Colonic mucosa (tissue), 4 donors: Measurements from ENCODE around the gene MPP1. TPM values are rescaled to one million over a fixed set of nuclear protein-coding genes. Genes with fewer than 3 reads are reported as not detected.
"Not testable (repeated sequence)": the region's sequence is repeated elsewhere in the genome, so short reads cannot be mapped to it uniquely, and the experiment has no call there.

Source experiments
- DNase-seq: peaks from one replicate; pipeline ENCODE4 v3.0.0-alpha.2; 2020
- H3K27ac ChIP-seq: fragments of 200-600 bp; one replicate; pipeline ENCODE4 v1.8.0; 2021
- H3K27me3 ChIP-seq: fragments of 200-600 bp; one replicate; pipeline ENCODE4 v1.8.0; 2021
- H3K36me3 ChIP-seq: fragments of 200-600 bp; one replicate; pipeline ENCODE4 v1.8.0; 2021
- H3K4me1 ChIP-seq: fragments of 200-600 bp; one replicate; pipeline ENCODE4 v1.8.0; 2021; ENCODE audit warnings: mild to moderate bottlenecking
- H3K4me3 ChIP-seq: fragments of 200-600 bp; one replicate; pipeline ENCODE4 v1.8.0; 2021
- H3K9ac ChIP-seq, 2 donors: one replicate each; pipeline ENCODE4 v1.7.0; 2013; ENCODE audit warnings: control low read depth in 2 of 2, low read depth in 2 of 2, low read length in 2 of 2
- H3K9me3 ChIP-seq: fragments of 200-600 bp; one replicate; pipeline ENCODE4 v1.8.0; 2021
- intact Hi-C: fragments of 100-400 bp; cut with DNase I; formaldehyde crosslinking; loops from one replicate; pipeline ENCODE4 v1.14.1; 2022
- total RNA-seq, 2 donors: library from RNA; stranded (reverse); fragmentation: NEBNext Ultra II Directional in 1 of 2; extraction: Animal tissue kit (Norgen Biotek cat#: 25700) in 1 of 2; gene quantifications; one replicate each; pipeline ENCODE4 v1.2.1, GENCODE V29; 2021
- TF ChIP-seq, protein P1 (sequence below): fragments of 200-600 bp; IDR thresholded peaks from one replicate; pipeline ENCODE4 v1.8.0; 2022; ENCODE audit warnings: antibody characterized with exemption, mild to moderate bottlenecking
- donor health status: healthy.
- donor health status: DM: no; HTN: no; CAD: no.
- donor health status: DM: no; HTN: no; CAD: no.

Gene MPP1
- total RNA-seq, 2 donors from 2014 or later = 13.0 to 24.3 TPM

DNA sequence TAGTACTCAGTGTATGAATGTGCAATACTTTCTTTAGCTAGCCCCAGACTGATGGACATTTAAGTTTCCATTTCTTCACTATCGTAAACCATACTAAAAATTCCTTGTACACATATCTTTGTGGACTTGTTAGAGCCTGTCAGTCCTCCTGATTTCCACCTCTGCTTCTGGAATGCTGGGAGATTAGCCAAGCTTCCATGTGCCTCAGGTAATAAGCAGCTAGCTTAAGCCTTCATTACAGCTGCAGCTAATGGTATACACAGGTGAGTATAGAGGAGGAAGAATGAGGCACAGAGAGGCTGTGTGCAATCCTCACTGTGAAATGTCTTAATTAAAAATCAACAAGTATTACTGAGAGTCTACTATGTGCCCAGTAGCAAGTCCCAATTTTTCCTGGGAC lies 19.4 kb upstream of the MPP1 start:
- no peak overlapping the region for H3K27ac ChIP-seq
- no peak overlapping the region for H3K9ac ChIP-seq
- intact Hi-C loops = no loop called here
- no peaks in the 10 kb centered on the region for H3K27me3 ChIP-seq
- H3K4me3 ChIP-seq = no peak overlapping the region
- no peak for DNase-seq
- no peaks in the 10 kb centered on the region for H3K9me3 ChIP-seq
- TF ChIP-seq, protein P1, sequence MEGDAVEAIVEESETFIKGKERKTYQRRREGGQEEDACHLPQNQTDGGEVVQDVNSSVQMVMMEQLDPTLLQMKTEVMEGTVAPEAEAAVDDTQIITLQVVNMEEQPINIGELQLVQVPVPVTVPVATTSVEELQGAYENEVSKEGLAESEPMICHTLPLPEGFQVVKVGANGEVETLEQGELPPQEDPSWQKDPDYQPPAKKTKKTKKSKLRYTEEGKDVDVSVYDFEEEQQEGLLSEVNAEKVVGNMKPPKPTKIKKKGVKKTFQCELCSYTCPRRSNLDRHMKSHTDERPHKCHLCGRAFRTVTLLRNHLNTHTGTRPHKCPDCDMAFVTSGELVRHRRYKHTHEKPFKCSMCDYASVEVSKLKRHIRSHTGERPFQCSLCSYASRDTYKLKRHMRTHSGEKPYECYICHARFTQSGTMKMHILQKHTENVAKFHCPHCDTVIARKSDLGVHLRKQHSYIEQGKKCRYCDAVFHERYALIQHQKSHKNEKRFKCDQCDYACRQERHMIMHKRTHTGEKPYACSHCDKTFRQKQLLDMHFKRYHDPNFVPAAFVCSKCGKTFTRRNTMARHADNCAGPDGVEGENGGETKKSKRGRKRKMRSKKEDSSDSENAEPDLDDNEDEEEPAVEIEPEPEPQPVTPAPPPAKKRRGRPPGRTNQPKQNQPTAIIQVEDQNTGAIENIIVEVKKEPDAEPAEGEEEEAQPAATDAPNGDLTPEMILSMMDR = no peak
- H3K36me3 ChIP-seq = no peaks in the 10 kb centered on the region
- H3K4me1 ChIP-seq = no peaks in the 10 kb centered on the region

DNA sequence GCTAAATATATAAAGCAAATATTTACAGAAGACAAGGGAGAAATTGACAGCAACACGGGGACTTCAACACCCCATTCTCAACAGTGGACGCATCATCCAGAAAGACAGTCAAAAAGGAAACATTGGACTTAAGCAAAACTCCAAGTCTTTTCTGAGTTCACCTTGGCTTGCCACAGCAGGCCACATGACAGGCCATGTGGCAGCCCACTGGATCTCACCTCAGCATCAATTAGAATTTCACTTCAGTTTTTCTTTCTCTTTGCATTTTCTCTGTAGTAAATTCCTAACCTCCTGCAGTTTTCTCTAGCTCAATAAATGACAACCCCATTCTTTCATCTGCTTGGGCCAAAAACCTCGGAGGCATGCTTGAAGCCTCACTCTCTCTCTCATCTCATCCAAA lies 16.7 kb upstream of the MPP1 start:
- no peak overlapping the region for H3K27ac ChIP-seq
- no peaks in the 10 kb centered on the region for H3K36me3 ChIP-seq
- no peaks in the 10 kb centered on the region for H3K4me1 ChIP-seq
- no peak for DNase-seq
- TF ChIP-seq, protein P1 = no peak
- intact Hi-C loops = no loop called here
- no peak overlapping the region for H3K9ac ChIP-seq
- no peaks in the 10 kb centered on the region for H3K9me3 ChIP-seq
- H3K4me3 ChIP-seq = no peak overlapping the region
- H3K27me3 ChIP-seq = no peaks in the 10 kb centered on the region

DNA sequence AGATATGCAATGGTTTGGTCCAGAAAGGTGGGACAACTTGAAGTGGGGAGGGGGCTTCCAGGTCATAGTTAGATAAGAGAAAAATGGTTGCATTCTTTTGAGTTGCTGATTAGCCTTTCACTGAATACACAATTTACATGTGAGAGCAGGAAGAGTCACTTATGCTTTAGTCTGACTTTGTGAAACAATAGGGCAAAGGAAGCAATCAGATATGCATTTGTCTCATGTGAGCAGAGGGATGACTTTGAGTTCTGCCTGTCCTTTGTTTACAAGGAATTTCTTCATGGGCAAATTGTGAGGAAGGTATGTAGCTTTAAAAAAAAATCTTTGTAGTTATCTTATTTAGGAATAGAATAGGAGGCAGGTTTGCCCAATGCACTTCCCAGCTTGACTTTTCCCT lies 16.2 kb upstream of the MPP1 start:
- H3K4me3 ChIP-seq = no peak overlapping the region
- no peak overlapping the region for H3K9ac ChIP-seq
- no peaks in the 10 kb centered on the region for H3K4me1 ChIP-seq
- H3K27ac ChIP-seq = no peak overlapping the region
- DNase-seq = no peak
- TF ChIP-seq, protein P1 = no peak
- intact Hi-C loops = no loop called here
- H3K36me3 ChIP-seq = no peaks in the 10 kb centered on the region
- H3K9me3 ChIP-seq = no peaks in the 10 kb centered on the region
- no peaks in the 10 kb centered on the region for H3K27me3 ChIP-seq

DNA sequence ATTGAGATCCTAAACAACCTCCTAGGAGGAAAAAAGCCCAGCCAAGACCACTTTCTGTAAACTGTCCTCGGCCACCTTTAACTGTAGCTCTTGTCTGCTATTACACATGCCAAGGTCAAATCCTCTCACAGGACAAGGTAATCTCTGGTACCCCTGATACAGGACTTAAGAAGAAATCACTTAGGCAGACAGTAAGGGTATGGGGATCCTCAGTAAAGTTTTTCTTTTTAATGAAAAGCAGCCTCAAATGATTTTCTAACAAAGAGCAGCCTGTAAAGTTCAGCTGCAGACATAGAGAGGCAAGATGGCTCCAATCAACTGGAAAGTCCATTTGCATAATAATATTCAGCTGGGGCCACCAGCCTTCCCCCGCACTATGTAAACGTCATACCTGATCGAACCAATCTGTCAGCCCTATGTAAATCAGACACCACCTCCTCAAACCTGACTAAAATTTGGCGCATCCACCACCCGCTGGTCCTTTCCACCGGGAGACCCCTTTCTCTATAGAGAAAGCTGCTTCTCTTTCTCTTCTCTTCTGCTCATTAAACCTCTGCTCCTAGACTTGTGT lies 14.6 kb upstream of the MPP1 start:
- intact Hi-C loops = no loop called here
- no peak overlapping the region for H3K9ac ChIP-seq
- H3K4me1 ChIP-seq = no peaks in the 10 kb centered on the region
- TF ChIP-seq, protein P1 = no peak
- no peaks in the 10 kb centered on the region for H3K27me3 ChIP-seq
- no peak overlapping the region for H3K4me3 ChIP-seq
- H3K36me3 ChIP-seq = no peaks in the 10 kb centered on the region
- no peak for DNase-seq
- no peak overlapping the region for H3K27ac ChIP-seq
- no peaks in the 10 kb centered on the region for H3K9me3 ChIP-seq

DNA sequence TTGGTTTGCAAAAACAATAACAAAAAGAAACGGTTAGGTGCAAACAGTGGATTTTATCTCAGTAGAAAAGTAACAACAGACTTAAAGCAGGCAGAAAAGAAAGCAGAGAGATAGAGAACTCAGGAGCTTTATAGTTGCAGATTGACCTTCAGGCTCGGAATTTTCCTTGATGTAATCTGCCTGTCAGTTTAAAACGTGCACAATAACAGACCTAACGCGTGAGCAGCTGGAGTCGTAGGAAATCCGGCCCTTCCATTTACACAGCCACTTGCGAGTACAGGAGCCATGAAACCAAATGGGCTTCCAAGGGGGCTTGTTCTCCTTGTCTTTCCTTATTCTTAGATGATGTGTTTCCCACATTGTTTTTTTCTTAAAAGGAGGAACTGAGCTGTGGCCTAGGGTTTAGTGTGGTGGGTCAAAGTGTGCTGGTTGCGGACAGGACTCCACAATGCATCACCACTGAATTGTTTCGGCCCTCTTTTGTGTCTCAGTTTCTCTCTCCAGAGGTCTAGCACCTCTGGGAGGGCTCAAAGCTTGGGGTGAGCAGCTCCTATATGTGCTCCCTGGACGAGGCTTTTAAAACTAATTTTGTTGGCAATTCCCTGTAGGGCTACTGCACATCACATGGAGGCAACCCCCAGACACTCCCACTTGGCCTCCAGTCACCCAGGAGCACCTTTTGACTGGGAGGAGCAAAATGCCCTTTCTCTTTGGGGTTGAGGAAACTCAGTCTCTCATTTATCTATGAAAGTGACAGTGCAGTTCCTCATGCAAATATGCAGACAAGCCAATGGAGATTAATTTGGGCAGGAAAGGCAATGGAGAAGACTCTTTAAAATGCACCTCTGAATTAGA lies 13.9 kb upstream of the MPP1 start:
- Histone ChIP-seq H3K36me3 (no peaks in the 10 kb centered on the region), H3K4me1 (no peaks in the 10 kb centered on the region), H3K9me3 (no peaks in the 10 kb centered on the region), H3K27me3 (no peaks in the 10 kb centered on the region), H3K9ac (no peak overlapping the region), H3K27ac (no peak overlapping the region), H3K4me3 (no peak overlapping the region)
- DNase-seq = no peak
- intact Hi-C loops = no loop called here
- TF ChIP-seq, protein P1 = no peak

DNA sequence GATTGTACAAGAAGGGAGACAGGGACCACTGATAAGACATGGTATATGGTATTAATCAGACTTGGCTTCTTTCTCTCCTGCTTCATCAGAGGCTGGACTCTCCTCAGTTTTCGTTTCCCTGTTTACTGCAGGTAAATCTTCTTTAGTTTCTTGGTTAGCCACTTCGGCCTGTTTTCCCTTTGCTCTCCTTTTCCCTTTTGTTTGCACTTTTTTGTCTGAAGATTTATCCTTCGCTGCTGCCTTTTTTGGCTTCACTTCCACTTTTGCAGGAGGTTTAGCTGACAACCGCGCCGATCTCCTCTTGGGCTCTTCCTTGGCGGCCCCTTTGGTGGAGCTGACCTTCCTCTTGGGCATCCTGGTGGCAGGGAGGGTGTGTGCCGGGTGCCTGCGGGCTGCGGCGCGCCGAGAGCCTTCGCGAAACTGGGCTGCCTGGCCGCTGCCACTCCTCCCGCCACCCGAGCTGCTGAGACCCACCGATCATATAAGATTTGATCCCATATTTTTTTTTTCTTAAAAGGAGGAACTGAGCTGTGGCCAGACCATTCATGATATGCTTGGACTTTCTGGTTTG lies 11.8 kb upstream of the MPP1 start:
- H3K9me3 ChIP-seq, H3K9ac ChIP-seq, intact Hi-C loops, DNase-seq, H3K27me3 ChIP-seq, H3K4me3 ChIP-seq, H3K27ac ChIP-seq, H3K4me1 ChIP-seq, H3K36me3 ChIP-seq: not testable (repeated sequence)

DNA sequence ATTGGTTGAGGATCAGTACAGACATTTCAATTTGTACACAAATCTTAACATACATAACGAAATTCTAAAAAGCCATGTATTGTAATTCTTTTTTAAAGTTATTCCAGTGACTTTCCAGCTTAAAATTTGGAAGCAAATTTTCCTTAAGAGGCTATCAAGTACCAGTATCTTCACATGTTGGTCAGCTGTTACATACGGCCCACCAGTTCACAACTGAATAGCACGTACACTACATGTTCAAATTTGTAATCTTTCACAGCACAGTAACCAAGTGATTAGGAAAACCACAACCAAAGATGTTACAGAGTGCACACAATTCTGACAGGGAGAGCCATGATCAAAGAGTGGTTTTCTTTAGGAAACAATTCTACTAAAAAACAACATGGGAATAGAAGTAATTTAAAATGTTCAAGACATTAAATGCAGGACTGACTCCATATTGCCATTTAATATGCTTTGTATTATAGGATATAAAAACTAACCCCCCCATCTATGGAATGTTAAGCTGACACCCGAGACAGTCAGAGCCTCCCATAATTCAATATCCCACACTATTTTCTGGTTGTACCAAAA lies 11.1 kb upstream of the MPP1 start:
- H3K9me3 ChIP-seq, H3K4me3 ChIP-seq, H3K27ac ChIP-seq, DNase-seq, H3K9ac ChIP-seq, H3K4me1 ChIP-seq, intact Hi-C loops, H3K36me3 ChIP-seq, H3K27me3 ChIP-seq: not testable (repeated sequence)
